SW 1271 (cell line): ENCODE data around the gene AUNIP.
"Not testable (repeated sequence)": the region's sequence is repeated elsewhere in the genome, so short reads cannot be mapped to it uniquely, and the experiment has no call there.

Experiments used
- DNase-seq, 2 experiments: peaks; one replicate each; lab custom pipeline; 2025; lab: John Stamatoyannopoulos, UW

The AUNIP gene

GRCh38 chr1:25864434-25864833 lies 5.2 kb upstream of the AUNIP start:
- DNase-seq = no peak

GRCh38 chr1:25863486-25864262 lies 4.4 kb upstream of the AUNIP start:
- no peak for DNase-seq

- DNase-seq = no peak
These were observed 3.7 kb upstream of the AUNIP start for GRCh38 chr1:25862785-25863485.

- DNase-seq = no peak
These were observed 2.3 kb upstream of the AUNIP start for GRCh38 chr1:25861316-25862286.

- no peak for DNase-seq
These were observed 763 bp downstream of the AUNIP start for GRCh38 chr1:25858494-25858893.

GRCh38 chr1:25856856-25857255 lies 2.4 kb downstream of the AUNIP start:
- DNase-seq = no peak

- DNase-seq = no peak
These were observed 4.7 kb downstream of the AUNIP start for GRCh38 chr1:25854554-25854953.

GRCh38 chr1:25848531-25848930 lies 10.7 kb downstream of the AUNIP start:
- DNase-seq = no peak

GRCh38 chr1:25847929-25848328 lies 11.3 kb downstream of the AUNIP start:
- DNase-seq = no peak

GRCh38 chr1:25845664-25846063 lies 13.6 kb downstream of the AUNIP start:
- no peak for DNase-seq

- no peak for DNase-seq
These were observed 14.5 kb downstream of the AUNIP start for GRCh38 chr1:25844536-25845337.

GRCh38 chr1:25843483-25843882 lies 15.8 kb downstream of the AUNIP start:
- DNase-seq = no peak

GRCh38 chr1:25839808-25840207 lies 19.4 kb downstream of the AUNIP start:
- not testable (repeated sequence) for DNase-seq

GRCh38 chr1:25837262-25837875 lies 21.9 kb downstream of the AUNIP start:
- peak in 1 of 2 experiments; percentile 10 for DNase-seq

- DNase-seq = no peak
These were observed 22.6 kb downstream of the AUNIP start for GRCh38 chr1:25836695-25837094.

- DNase-seq = no peak
These were observed 24.4 kb downstream of the AUNIP start for GRCh38 chr1:25834894-25835293.

- DNase-seq = no peak
These were observed 26.1 kb downstream of the AUNIP start for GRCh38 chr1:25833158-25833557.

- no peak for DNase-seq
These were observed 26.8 kb downstream of the AUNIP start for GRCh38 chr1:25832336-25833037.

- no peak for DNase-seq
These were observed 27.6 kb downstream of the AUNIP start for GRCh38 chr1:25831569-25832196.

GRCh38 chr1:25829046-25829445 lies 30.2 kb downstream of the AUNIP start:
- DNase-seq = no peak
